GM11168 (cell line): ENCODE data around the gene ADGRG3.
"Not testable (repeated sequence)": the region's sequence is repeated elsewhere in the genome, so short reads cannot be mapped to it uniquely, and the experiment has no call there.

Experiments
- in situ Hi-C: fragments of 300-500 bp; cut with MboI; formaldehyde crosslinking; loops from one replicate; pipeline ENCODE4 v1.12.0; 2022; ENCODE audit warnings: low sequenced_read_pairs; ENCODE audit not compliant: unreplicated experiment

Gene ADGRG3

GRCh38 chr16:57729852-57730251, 61.7 kb downstream of the ADGRG3 start:
- in situ Hi-C loops: not testable (repeated sequence)

DNA sequence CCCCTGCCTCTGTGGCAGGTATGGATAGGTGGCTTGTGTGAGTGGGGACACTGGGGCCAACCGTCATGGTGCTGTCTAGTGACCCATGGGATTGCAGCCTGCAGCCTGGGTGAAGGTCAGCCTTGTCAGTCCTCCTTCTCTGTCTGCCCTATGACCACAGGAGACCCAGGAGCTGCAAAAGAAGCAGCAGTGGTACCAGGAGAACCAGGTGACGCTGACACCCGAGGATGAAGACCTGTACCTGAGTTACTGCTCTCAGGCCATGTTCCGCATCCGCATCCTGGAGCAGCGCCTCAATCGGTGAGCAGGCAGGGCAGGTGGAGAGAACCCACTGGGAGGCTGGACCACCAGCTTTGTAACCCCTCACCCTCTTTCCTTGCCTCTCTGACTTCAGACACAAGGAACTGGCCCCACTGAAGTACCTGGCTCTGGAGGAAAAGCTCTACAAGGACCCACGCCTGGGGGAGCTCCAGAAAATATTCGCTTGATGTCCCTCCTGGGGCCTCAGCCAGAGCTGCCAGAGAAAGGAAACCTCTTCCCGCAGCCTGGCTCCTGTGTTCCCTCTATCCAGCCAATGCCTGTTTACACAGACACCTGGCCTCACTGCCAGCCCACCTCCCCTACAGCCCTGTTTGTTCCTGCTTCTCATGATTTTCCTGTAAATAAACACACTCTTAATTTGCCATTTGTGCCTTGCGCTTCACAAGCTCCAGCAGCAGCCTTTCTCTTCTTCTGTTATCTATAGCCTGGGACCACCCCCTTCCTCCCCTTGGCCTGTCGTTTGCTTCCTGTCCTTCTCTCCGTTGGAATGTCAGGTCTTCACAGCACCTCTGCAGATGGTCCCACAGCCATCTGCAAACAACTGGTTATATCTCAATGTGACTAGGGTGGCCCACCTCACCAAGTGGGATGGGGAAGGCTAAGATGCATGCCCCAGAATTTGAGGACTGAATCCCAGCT, 62.9 kb downstream of the ADGRG3 start:
- in situ Hi-C loops: no loop called here

DNA sequence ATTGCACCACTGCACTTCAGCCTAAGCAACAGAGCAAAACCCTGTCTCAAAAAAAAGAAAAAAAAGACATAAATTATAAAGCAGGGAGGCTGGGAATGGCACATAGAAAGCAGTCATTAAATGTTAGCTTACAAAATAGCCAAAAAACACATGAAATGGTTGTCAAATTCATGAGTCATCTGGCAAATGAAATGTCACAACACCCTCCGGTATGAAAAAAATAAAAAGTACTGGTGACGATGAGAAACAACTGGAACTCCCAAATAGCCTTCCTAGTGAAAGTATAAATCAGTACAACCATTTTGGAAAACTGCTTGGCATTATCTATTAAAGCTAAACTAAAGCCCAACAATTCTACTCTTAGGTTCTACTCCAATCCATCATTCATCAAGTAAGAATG, 63.9 kb downstream of the ADGRG3 start:
- in situ Hi-C loops: no loop called here

DNA sequence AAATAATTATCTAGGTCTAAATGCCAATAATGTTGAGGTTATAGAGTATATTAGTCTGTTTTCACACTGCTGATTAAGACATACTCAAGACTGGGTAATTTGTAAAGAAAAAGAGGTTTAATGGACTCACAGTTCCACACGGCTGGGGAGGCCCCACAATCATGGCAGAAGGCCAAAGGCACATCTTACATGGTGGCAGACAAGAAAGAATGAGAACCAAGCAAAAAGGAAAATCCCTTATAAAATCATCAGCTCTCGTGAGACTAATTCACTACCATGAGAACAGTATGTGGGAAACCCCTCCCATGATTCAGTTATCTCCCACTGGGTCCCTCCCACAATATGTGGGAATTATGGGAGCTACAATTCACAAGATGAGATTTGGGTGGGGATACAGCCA, 64.6 kb downstream of the ADGRG3 start:
- in situ Hi-C loops: no loop called here

DNA sequence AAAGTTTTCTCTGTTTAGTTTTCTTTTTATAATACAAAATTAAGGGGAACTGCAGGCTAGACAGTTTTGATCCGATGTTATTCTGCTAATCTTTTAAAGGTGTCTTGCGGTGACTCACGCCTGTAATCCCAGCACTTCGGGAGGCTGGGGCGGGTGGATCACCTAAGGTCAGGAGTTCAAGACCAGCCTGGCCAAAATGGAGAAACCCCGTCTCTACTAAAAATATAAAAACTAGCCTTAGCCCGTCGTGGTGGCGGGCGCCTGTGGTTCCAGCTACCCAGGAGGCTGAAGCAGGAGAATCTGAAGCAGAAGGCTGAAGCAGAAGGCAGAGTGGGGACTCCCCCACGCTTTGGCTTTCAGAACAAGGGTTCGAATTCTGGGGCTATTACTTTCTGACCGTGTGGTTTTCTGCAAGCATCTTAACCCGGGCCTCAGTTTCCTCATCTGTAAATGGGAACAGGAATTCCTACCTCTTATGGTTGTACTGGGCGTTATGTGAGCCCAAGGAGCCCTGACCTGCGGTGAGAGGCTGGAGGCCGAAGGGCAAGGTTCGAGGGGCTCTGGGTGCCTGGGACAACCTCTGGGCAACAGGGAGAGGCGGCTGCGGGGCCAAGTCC, 66.3 kb downstream of the ADGRG3 start:
- in situ Hi-C loops: no loop called here

GRCh38 chr16:57734925-57735754, 67.0 kb downstream of the ADGRG3 start:
- in situ Hi-C loops: no loop called here

- in situ Hi-C loops: no loop called here
Observed at GRCh38 chr16:57735755-57736418, 67.8 kb downstream of the ADGRG3 start, which contains the start of gene KATNB1. Gene KATNB1 (plus strand): TSS chr16:57735770. CDS start chr16:57737244, 1,474 bp downstream.

DNA sequence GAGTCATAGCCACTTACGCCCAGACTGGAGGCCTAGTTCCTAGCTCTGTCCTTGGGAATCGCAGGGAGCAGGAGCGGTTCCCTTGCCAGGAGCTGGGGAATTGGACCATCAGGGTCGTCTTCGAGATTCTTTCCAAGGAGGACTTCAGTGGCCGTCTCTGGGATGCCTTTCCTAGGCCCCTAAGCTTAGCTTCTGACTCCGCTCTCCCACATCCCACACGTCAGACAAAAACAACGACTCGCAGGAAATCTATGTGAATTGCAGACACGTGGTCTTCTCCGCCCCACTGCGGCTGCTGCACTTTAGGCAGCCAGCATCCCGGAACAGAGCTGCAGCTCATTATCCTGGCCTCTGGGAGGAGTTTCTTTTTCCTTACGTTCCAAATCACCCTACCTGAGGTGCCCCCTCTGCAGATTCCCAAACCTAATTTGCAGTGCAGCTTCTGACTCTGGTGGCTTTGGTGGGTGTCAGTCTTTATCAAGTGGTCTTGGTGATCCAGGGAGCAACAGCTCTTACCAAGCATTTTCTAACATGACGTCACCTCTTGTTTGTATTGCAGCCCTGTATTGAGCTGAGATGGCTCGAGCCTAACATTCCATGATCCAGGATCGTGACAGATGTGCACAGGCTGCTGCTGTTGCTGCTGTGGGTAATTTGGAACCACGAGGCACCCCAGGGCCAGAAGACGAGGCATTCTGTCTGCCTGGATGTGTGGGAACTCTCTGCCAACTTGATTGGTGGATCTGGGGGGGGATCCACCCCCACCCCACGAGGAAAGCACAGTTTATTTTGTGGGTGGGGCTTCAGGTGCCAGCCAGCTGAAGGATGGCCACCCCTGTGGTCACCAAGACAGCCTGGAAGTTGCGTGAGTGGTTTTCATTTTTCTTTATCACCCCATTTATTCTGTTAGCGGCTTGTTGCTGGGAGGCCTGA, 68.6 kb downstream of the ADGRG3 start:
- in situ Hi-C loops: no loop called here

GRCh38 chr16:57738844-57739243, 70.7 kb downstream of the ADGRG3 start:
- in situ Hi-C loops: no loop called here
